H9 (cell line): ENCODE results near the gene PRDM13. TPM values are rescaled to one million over a fixed set of nuclear protein-coding genes. Genes with fewer than 3 reads are reported as not detected.
"Not testable (repeated sequence)": the region's sequence is repeated elsewhere in the genome, so short reads cannot be mapped to it uniquely, and the experiment has no call there.

ENCODE experiments used
- DNase-seq: peaks from one replicate; pipeline ENCODE4 v3.0.0-alpha.2; 2017
- H2AFZ ChIP-seq: one replicate; pipeline ENCODE4 v1.6.1; 2013; ENCODE audit warnings: mild to moderate bottlenecking, low read length, control low read depth, moderate library complexity
- H2AK5ac ChIP-seq: 2 replicates; pipeline ENCODE4 v1.6.1; 2013; ENCODE audit warnings: low read length, control low read depth, mixed read lengths; ENCODE audit not compliant: insufficient read length
- H2BK120ac ChIP-seq: one replicate; pipeline ENCODE4 v1.6.1; 2013; ENCODE audit warnings: low read depth, mild to moderate bottlenecking, low read length, control low read depth, inconsistent platforms; ENCODE audit not compliant: poor library complexity, severe bottlenecking
- H2BK12ac ChIP-seq: 2 replicates; pipeline ENCODE4 v1.6.1; 2013; ENCODE audit warnings: low read length, control low read depth, mixed read lengths, low read depth; ENCODE audit not compliant: insufficient read length
- H2BK15ac ChIP-seq: 2 replicates; pipeline ENCODE4 v1.6.1; 2013; ENCODE audit warnings: low read depth, low read length, control low read depth
- H2BK20ac ChIP-seq: one replicate; pipeline ENCODE4 v1.6.1; 2013; ENCODE audit warnings: low read depth, mild to moderate bottlenecking, low read length, control low read depth, inconsistent platforms; ENCODE audit not compliant: poor library complexity, severe bottlenecking
- H2BK5ac ChIP-seq: 2 replicates; pipeline ENCODE4 v1.6.1; 2013; ENCODE audit warnings: low read length, control low read depth, mixed read lengths; ENCODE audit not compliant: insufficient read length
- H3K14ac ChIP-seq: 2 replicates; pipeline ENCODE4 v1.6.1; 2013; ENCODE audit warnings: low read length, control low read depth; ENCODE audit not compliant: insufficient read depth
- H3K18ac ChIP-seq: 2 replicates; pipeline ENCODE4 v1.6.1; 2013; ENCODE audit warnings: low read depth, mild to moderate bottlenecking, mixed read lengths, low read length, control low read depth; ENCODE audit not compliant: insufficient read length
- H3K23ac ChIP-seq: 2 replicates; pipeline ENCODE4 v1.6.1; 2013; ENCODE audit warnings: low read length, control low read depth, mixed read lengths, low read depth; ENCODE audit not compliant: insufficient read length
- H3K23me2 ChIP-seq: 2 replicates; pipeline ENCODE4 v1.6.1; 2013; ENCODE audit warnings: low read depth, mild to moderate bottlenecking, mixed read lengths, low read length, control low read depth; ENCODE audit not compliant: insufficient read length, poor library complexity, severe bottlenecking
- H3K27ac ChIP-seq: 2 replicates; pipeline ENCODE4 v1.5.1; 2013; ENCODE audit warnings: low read length, control low read depth, mixed read lengths, low read depth; ENCODE audit not compliant: insufficient read length
- H3K27me3 ChIP-seq: 2 replicates; pipeline ENCODE4 v1.6.1; 2013; ENCODE audit warnings: low read length, control low read depth, inconsistent platforms; ENCODE audit not compliant: insufficient read depth
- H3K4ac ChIP-seq: 2 replicates; pipeline ENCODE4 v1.6.1; 2013; ENCODE audit warnings: low read depth, mild to moderate bottlenecking, control low read depth, inconsistent platforms, low read length, moderate library complexity
- H3K4me1 ChIP-seq: 2 replicates; pipeline ENCODE4 v1.6.1; 2013; ENCODE audit warnings: low read length, control low read depth, inconsistent platforms; ENCODE audit not compliant: insufficient read depth
- H3K4me2 ChIP-seq: 2 replicates; pipeline ENCODE4 v1.6.1; 2013; ENCODE audit warnings: low read length, control low read depth, mixed read lengths; ENCODE audit not compliant: insufficient read length, insufficient read depth
- H3K56ac ChIP-seq: 2 replicates; pipeline ENCODE4 v1.6.1; 2013; ENCODE audit warnings: low read depth, mild to moderate bottlenecking, mixed read lengths, low read length, control low read depth; ENCODE audit not compliant: insufficient read length
- H3K79me1 ChIP-seq: 2 replicates; pipeline ENCODE4 v1.6.1; 2013; ENCODE audit warnings: low read depth, mild to moderate bottlenecking, moderate library complexity, low read length, control low read depth, inconsistent platforms; ENCODE audit not compliant: insufficient read depth, poor library complexity, severe bottlenecking
- H3K79me2 ChIP-seq: 2 replicates; pipeline ENCODE4 v1.6.1; 2013; ENCODE audit warnings: low read length, control low read depth, inconsistent platforms; ENCODE audit not compliant: insufficient read depth
- H3K9ac ChIP-seq: 2 replicates; pipeline ENCODE4 v1.6.1; 2013; ENCODE audit warnings: low read length, control low read depth, mixed read lengths; ENCODE audit not compliant: insufficient read length; ENCODE audit errors: extremely low read depth
- H3K9me3 ChIP-seq: one replicate; pipeline ENCODE4 v1.6.1; 2013; ENCODE audit warnings: low read depth, low read length, inconsistent platforms; ENCODE audit not compliant: control insufficient read depth
- H3T11ph ChIP-seq: one replicate; pipeline ENCODE4 v1.6.1; 2013; ENCODE audit warnings: mild to moderate bottlenecking, low read length, control low read depth, inconsistent platforms
- H4K20me1 ChIP-seq: one replicate; pipeline ENCODE4 v1.6.1; 2013; ENCODE audit not compliant: control insufficient read depth, insufficient read length, insufficient read depth
- H4K5ac ChIP-seq: 2 replicates; pipeline ENCODE4 v1.6.1; 2013; ENCODE audit warnings: low read depth, mild to moderate bottlenecking, mixed read lengths, low read length, control low read depth; ENCODE audit not compliant: insufficient read length
- H4K8ac ChIP-seq: replicated peaks from 2 replicates; pipeline ENCODE4 v1.6.1; 2013; ENCODE audit warnings: low read length, control low read depth, mixed read lengths, low read depth; ENCODE audit not compliant: insufficient read length
- H4K91ac ChIP-seq: 2 replicates; pipeline ENCODE4 v1.6.1; 2013; ENCODE audit warnings: low read depth, mild to moderate bottlenecking, moderate library complexity, mixed read lengths, low read length, control low read depth; ENCODE audit not compliant: insufficient read length
- H3K27ac Mint-ChIP-seq, 3 experiments: 2 replicates in 2 of 3; 3 replicates in 1 of 3; pipeline ENCODE4 v1.8.0; 2020 to 2021; ENCODE audit warnings: mixed read lengths in 3 of 3, mild to moderate bottlenecking in 1 of 3, moderate library complexity in 1 of 3
- H3K27me3 Mint-ChIP-seq: 2 replicates; pipeline ENCODE4 v1.8.0; 2021; ENCODE audit warnings: low read depth, mild to moderate bottlenecking, moderate library complexity, mixed read lengths
- H3K36me3 Mint-ChIP-seq, 3 experiments: 2 replicates in 2 of 3; 3 replicates in 1 of 3; pipeline ENCODE4 v1.8.0; 2020 to 2021; ENCODE audit warnings: low read depth in 3 of 3, mixed read lengths in 3 of 3; ENCODE audit not compliant: insufficient read depth in 1 of 3
- H3K4me1 Mint-ChIP-seq, 2 experiments: 2 replicates each; pipeline ENCODE4 v1.8.0; 2020; ENCODE audit warnings: mixed read lengths in 2 of 2
- H3K4me3 Mint-ChIP-seq, 2 experiments: 2 replicates in 1 of 2; 3 replicates in 1 of 2; pipeline ENCODE4 v1.8.0; 2020 to 2021; ENCODE audit warnings: mild to moderate bottlenecking in 2 of 2, mixed read lengths in 2 of 2, moderate library complexity in 1 of 2
- H3K9me3 Mint-ChIP-seq, 2 experiments: 2 replicates in 1 of 2; 3 replicates in 1 of 2; pipeline ENCODE4 v1.8.0; 2020; ENCODE audit warnings: mild to moderate bottlenecking in 2 of 2, mixed read lengths in 2 of 2, moderate library complexity in 1 of 2
- CTCF ChIP-seq: fragments of 200-600 bp; sonication (generic); conservative IDR thresholded peaks from 3 replicates; pipeline ENCODE4 v1.8.0; 2021; ENCODE audit warnings: antibody characterized with exemption, mild to moderate bottlenecking
- WGBS: extraction: QIAGEN DNeasy Blood & Tissue Kit; methylation state at CpG from one replicate; pipeline ENCODE4 v1.1.7; 2013; ENCODE audit warnings: missing lambda C conversion rate, low lambda C conversion rate, mixed read lengths; ENCODE audit not compliant: insufficient read length; ENCODE audit errors: extremely low coverage; 5-methylcytosine and 5-hydroxymethylcytosine counted together
- total RNA-seq: library from RNA; stranded (reverse); gene quantifications from 2 replicates; pipeline ENCODE4 v1.2.1, GENCODE V29; 2021

Gene PRDM13
- total RNA-seq, 1 experiment from 2014 or later = not detected

GRCh38 chr6:99592900-99593299 is 13.7 kb upstream of the PRDM13 start:
- Histone ChIP-seq H3K23ac (no peak overlapping the region), H4K91ac (no peak overlapping the region), H3K56ac (no peak overlapping the region), H4K20me1 (no peaks in the 10 kb centered on the region), H3K4ac (no peak overlapping the region), H3K23me2 (peaks cover 6% of the 10 kb centered on the region), H3K27ac (no peak overlapping the region), H2BK12ac (no peak overlapping the region), H2AFZ (no peak overlapping the region), H3K14ac (no peak overlapping the region), H2AK5ac (no peak overlapping the region), H2BK120ac (no peak overlapping the region), H2BK5ac (no peak overlapping the region), H3K27me3 (peaks cover 78% of the 10 kb centered on the region), H3K9me3 (no peaks in the 10 kb centered on the region), H4K5ac (no peak overlapping the region), H3K18ac (no peak overlapping the region), H3K9ac (no peak overlapping the region), H3T11ph (no peak overlapping the region), H2BK15ac (no peak overlapping the region), H4K8ac (no peak overlapping the region), H3K4me1 (no peaks in the 10 kb centered on the region), H3K79me2 (no peaks in the 10 kb centered on the region), H3K79me1 (no peaks in the 10 kb centered on the region), H3K4me2 (no peak overlapping the region), H2BK20ac (no peak overlapping the region)
- Mint-ChIP-seq H3K36me3 (no peaks in the 10 kb centered on the region), H3K4me1 (peaks cover 11 to 26% of the 10 kb centered on the region in 2 experiments), H3K4me3 (no peak overlapping the region), H3K27me3 (peaks cover 100% of the 10 kb centered on the region), H3K9me3 (peaks cover 4 to 8% of the 10 kb centered on the region in 2 experiments; a peak in 4 of 5 replicates), H3K27ac (no peak overlapping the region)
- TF ChIP-seq CTCF = no peak
- no CpG with 5 or more reads among the region's 1 CpG for WGBS
- DNase-seq = no peak

- H4K5ac ChIP-seq, H3K23ac ChIP-seq, H3K4me1 ChIP-seq, H3K4me2 ChIP-seq, H2AFZ ChIP-seq, H3K18ac ChIP-seq, H2BK15ac ChIP-seq, H2BK120ac ChIP-seq, H3K56ac ChIP-seq, H3K27ac Mint-ChIP-seq, H3K79me1 ChIP-seq, H3K79me2 ChIP-seq, H3K9me3 ChIP-seq, DNase-seq, H2BK5ac ChIP-seq, H3K27ac ChIP-seq, H2BK12ac ChIP-seq, H3K9ac ChIP-seq, H3K23me2 ChIP-seq, H3K14ac ChIP-seq, H2AK5ac ChIP-seq, H3K9me3 Mint-ChIP-seq, H3K4me3 Mint-ChIP-seq, H3K4ac ChIP-seq, H2BK20ac ChIP-seq, H3K36me3 Mint-ChIP-seq, H4K20me1 ChIP-seq, H3T11ph ChIP-seq, H4K8ac ChIP-seq, H4K91ac ChIP-seq: not testable (repeated sequence)
- Mint-ChIP-seq H3K27me3 (peaks cover 100% of the 10 kb centered on the region), H3K4me1 (peaks cover 4 to 19% of the 10 kb centered on the region in 2 experiments)
- peaks cover 75% of the 10 kb centered on the region for H3K27me3 ChIP-seq
- WGBS = no CpG with 5 or more reads among the region's 8 CpGs
These were observed 11.9 kb upstream of the PRDM13 start for GRCh38 chr6:99594696-99595095.
